Large intestine (tissue), 12 donors: ENCODE results near the gene PCDHGA12. TPM values are rescaled to one million over a fixed set of nuclear protein-coding genes. Genes with fewer than 3 reads are reported as not detected.
"Not testable (repeated sequence)": the region's sequence is repeated elsewhere in the genome, so short reads cannot be mapped to it uniquely, and the experiment has no call there.

ENCODE experiments used
- DNase-seq, 2 donors: peaks; one replicate each; pipeline versions ENCODE4 v3.0.0 to v3.0.0-alpha.2; 2013
- H3K27ac ChIP-seq: one replicate; pipeline ENCODE4 v1.5.1; 2013; ENCODE audit warnings: low read length
- H3K27me3 ChIP-seq: 2 replicates; pipeline ENCODE4 v1.6.1; 2013; ENCODE audit warnings: low read length; ENCODE audit not compliant: control insufficient read depth, insufficient read depth
- H3K36me3 ChIP-seq: 2 replicates; pipeline ENCODE4 v1.6.1; 2013; ENCODE audit warnings: low read length; ENCODE audit not compliant: control insufficient read depth, insufficient read depth
- H3K4me1 ChIP-seq: one replicate; pipeline ENCODE4 v1.6.1; 2013; ENCODE audit warnings: low read length; ENCODE audit not compliant: control insufficient read depth, insufficient read depth
- H3K4me3 ChIP-seq: one replicate; pipeline ENCODE4 v1.5.1; 2013; ENCODE audit warnings: low read length
- H3K9me3 ChIP-seq: one replicate; pipeline ENCODE4 v1.6.1; 2013; ENCODE audit warnings: mild to moderate bottlenecking, low read depth, low read length, moderate library complexity; ENCODE audit not compliant: control insufficient read depth
- WGBS: methylation state at CpG from one replicate; pipeline ENCODE4 v1.1.5; 2013; ENCODE audit warnings: low lambda C conversion rate; ENCODE audit not compliant: insufficient coverage; 5-methylcytosine and 5-hydroxymethylcytosine counted together
- long read RNA-seq, 11 donors: transcript quantifications; one replicate each; lab custom pipeline, GENCODE V29; 2026
- polyA plus RNA-seq: library from polyadenylated mRNA; unstranded; fragments of 120-200 nt; gene quantifications from one replicate; pipeline ENCODE4 v1.2.1, GENCODE V29; 2013

PCDHGA12 gene
- polyA plus RNA-seq = 0.81 TPM
- long read RNA-seq, donor 1 = 0 reads
- long read RNA-seq, donor 2, partial matches to known transcripts = 0 of 2 reads
- long read RNA-seq, donor 2, other reads (novel, unspliced or antisense) = 0 of 2 reads
- long read RNA-seq, donor 3 = 0 reads
- long read RNA-seq, donor 4 = 0 reads
- long read RNA-seq, donor 5 = 0 reads
- long read RNA-seq, donor 6, partial matches to known transcripts = 0 of 1 reads
- long read RNA-seq, donor 6, other reads (novel, unspliced or antisense) = 0 of 1 reads
- long read RNA-seq, donor 7, partial matches to known transcripts = 0 of 3 reads
- long read RNA-seq, donor 7, other reads (novel, unspliced or antisense) = 0 of 3 reads
- long read RNA-seq, donor 8, partial matches to known transcripts = 0 of 1 reads
- long read RNA-seq, donor 8, other reads (novel, unspliced or antisense) = 0 of 1 reads
- long read RNA-seq, donor 9, partial matches to known transcripts = 0 of 1 reads
- long read RNA-seq, donor 9, other reads (novel, unspliced or antisense) = 0 of 1 reads
- long read RNA-seq, donor 10, full-length matches to known transcripts = 1 of 1 reads
- long read RNA-seq, donor 10, partial matches to known transcripts = 0 of 1 reads
- long read RNA-seq, donor 10, other reads (novel, unspliced or antisense) = 0 of 1 reads
- long read RNA-seq, donor 11 = 0 reads

- 23% methylated on average over 5 of the region's 33 CpGs for WGBS
- peaks cover 50% of the 10 kb centered on the region for H3K27me3 ChIP-seq
- peaks cover 50% of the 10 kb centered on the region for H3K9me3 ChIP-seq
- no peak within 1 kb of the TSS for H3K4me3 ChIP-seq
- peak in 1 of 2 donors; percentile 8 for DNase-seq
- H3K27ac ChIP-seq = no peak within 1 kb of the TSS
- no peaks in the 10 kb centered on the region for H3K36me3 ChIP-seq
- no peaks in the 10 kb centered on the region for H3K4me1 ChIP-seq
Observed at GRCh38 chr5:141430332-141431113, at the start of gene PCDHGA12. Gene PCDHGA12 (plus strand): TSS chr5:141430507. CDS start chr5:141430760, 253 bp downstream.

GRCh38 chr5:141382469-141383294 is 47.6 kb upstream of the PCDHGA12 start, which contains the start of gene PCDHGA7:
Gene PCDHGA7 (plus strand): TSS chr5:141382742. CDS start chr5:141382900, 158 bp downstream.
- H3K27ac ChIP-seq = no peak within 1 kb of the TSS
- no peaks in the 10 kb centered on the region for H3K4me1 ChIP-seq
- peaks cover 27% of the 10 kb centered on the region for H3K9me3 ChIP-seq
- peaks cover 24% of the 10 kb centered on the region for H3K27me3 ChIP-seq
- DNase-seq = no peak
- 24% methylated on average over 3 of the region's 37 CpGs for WGBS
- no peaks in the 10 kb centered on the region for H3K36me3 ChIP-seq
- H3K4me3 ChIP-seq = peak within 1 kb of the TSS; percentile 5

- peaks cover 27% of the 10 kb centered on the region for H3K27me3 ChIP-seq
- no CpG with 5 or more reads among the region's 21 CpGs for WGBS
- no peak overlapping the region for H3K4me3 ChIP-seq
- H3K36me3 ChIP-seq = no peaks in the 10 kb centered on the region
- no peaks in the 10 kb centered on the region for H3K4me1 ChIP-seq
- H3K27ac ChIP-seq = no peak overlapping the region
- DNase-seq = no peak
- peaks cover 30% of the 10 kb centered on the region for H3K9me3 ChIP-seq
Observed at GRCh38 chr5:141383345-141383744, 47.0 kb upstream of the PCDHGA12 start.

GRCh38 chr5:141384471-141385267 is 45.6 kb upstream of the PCDHGA12 start:
- Histone ChIP-seq H3K36me3 (no peaks in the 10 kb centered on the region), H3K27ac (no peak overlapping the region), H3K9me3 (peaks cover 41% of the 10 kb centered on the region), H3K4me1 (no peaks in the 10 kb centered on the region), H3K4me3 (no peak overlapping the region), H3K27me3 (peaks cover 38% of the 10 kb centered on the region)
- no CpG with 5 or more reads among the region's 43 CpGs for WGBS
- DNase-seq = no peak

GRCh38 chr5:141387557-141388311 is 42.6 kb upstream of the PCDHGA12 start, which contains the start of gene PCDHGB4:
Gene PCDHGB4 (plus strand): TSS chr5:141387698. CDS start chr5:141387885, 187 bp downstream.
- not testable (repeated sequence) for H3K27ac ChIP-seq, DNase-seq
- H3K9me3 ChIP-seq = peaks cover 46% of the 10 kb centered on the region

GRCh38 chr5:141388661-141389060 is 41.6 kb upstream of the PCDHGA12 start:
- H3K27me3 ChIP-seq = peaks cover 42% of the 10 kb centered on the region
- no peak overlapping the region for H3K4me3 ChIP-seq
- peaks cover 48% of the 10 kb centered on the region for H3K9me3 ChIP-seq
- no peaks in the 10 kb centered on the region for H3K36me3 ChIP-seq
- H3K27ac ChIP-seq = no peak overlapping the region
- WGBS = 42% methylated on average over 3 of the region's 10 CpGs
- no peak for DNase-seq
- no peaks in the 10 kb centered on the region for H3K4me1 ChIP-seq

More at GRCh38 chr5:141387557-141388311, 42.6 kb upstream of the PCDHGA12 start, which contains the start of gene PCDHGB4:
- not testable (repeated sequence) for H3K4me3 ChIP-seq, H3K36me3 ChIP-seq, H3K4me1 ChIP-seq
- H3K27me3 ChIP-seq = peaks cover 42% of the 10 kb centered on the region
- WGBS = no CpG with 5 or more reads among the region's 40 CpGs

- H3K36me3 ChIP-seq = no peaks in the 10 kb centered on the region
- no peak overlapping the region for H3K4me3 ChIP-seq
- peaks cover 43% of the 10 kb centered on the region for H3K27me3 ChIP-seq
- H3K4me1 ChIP-seq = no peaks in the 10 kb centered on the region
- no peak for DNase-seq
- H3K27ac ChIP-seq = no peak overlapping the region
- peaks cover 52% of the 10 kb centered on the region for H3K9me3 ChIP-seq
- WGBS = no CpG with 5 or more reads among the region's 77 CpGs
Observed at GRCh38 chr5:141389153-141390042, 40.9 kb upstream of the PCDHGA12 start.
